SK-N-SH (cell line): ENCODE data around the gene CRYAA. TPM values are rescaled to one million over a fixed set of nuclear protein-coding genes. Genes with fewer than 3 reads are reported as not detected.

Source experiments
- CTCF ChIA-PET: fragments of 300-600, 350-600 bp; formaldehyde crosslinking; extraction: SDS; loops from one replicate; lab custom pipeline; 2021; lab: Yijun Ruan, JAX
- POLR2A ChIA-PET: fragments of 350-600 bp; sonication (Branson Sonifier 250); formaldehyde crosslinking; extraction: SDS; loops from one replicate; lab custom pipeline; 2020; ENCODE audit warnings: antibody characterized with exemption, inconsistent platforms; lab: Yijun Ruan, JAX
- DNase-seq: peaks from one replicate; pipeline ENCODE4 v3.0.0; 2012
- H2AFZ ChIP-seq: fragments of 200-600 bp; sonication (generic); 2 replicates; pipeline ENCODE4 v1.8.1; 2016; ENCODE audit warnings: antibody characterized with exemption, mild to moderate bottlenecking, low read depth
- H3F3A ChIP-seq: fragments of 200-600 bp; sonication (generic); replicated peaks from 2 replicates; pipeline ENCODE3; 2016; ENCODE audit warnings: antibody characterized with exemption, mild to moderate bottlenecking; ENCODE audit not compliant: insufficient read depth
- H3K27ac ChIP-seq, 2 experiments: fragments of 200-500 bp in 1 of 2; fragments of 200-600 bp in 1 of 2; sonication (Bioruptor generic) in 1 of 2; sonication (generic), shearing (Covaris generic) in 1 of 2; 2 replicates each; pipeline versions ENCODE4 v1.5.1 to v1.6.1; 2014 to 2016; ENCODE audit warnings: low read depth in 2 of 2, inconsistent platforms in 1 of 2, low read length in 1 of 2, mild to moderate bottlenecking in 1 of 2, mixed read lengths in 1 of 2
- H3K27me3 ChIP-seq: fragments of 200-600 bp; sonication (generic), shearing (Covaris generic); 2 replicates; pipeline ENCODE4 v1.6.1; 2016; ENCODE audit warnings: mixed run types; ENCODE audit not compliant: insufficient read depth
- H3K36me3 ChIP-seq, 2 experiments: fragments of 200-500 bp in 1 of 2; fragments of 200-600 bp in 1 of 2; sonication (Bioruptor generic) in 1 of 2; sonication (generic) in 1 of 2; replicated peaks in 1 of 2; 2 replicates each; pipeline versions ENCODE3 to v1.5.1; 2014 to 2016; ENCODE audit warnings: low read length in 1 of 2, mild to moderate bottlenecking in 1 of 2; ENCODE audit not compliant: insufficient read depth in 2 of 2, control insufficient read depth in 1 of 2
- H3K4me1 ChIP-seq, 2 experiments: fragments of 200-500 bp in 1 of 2; fragments of 200-600 bp in 1 of 2; sonication (Bioruptor generic) in 1 of 2; sonication (generic), shearing (Covaris generic) in 1 of 2; 2 replicates each; pipeline versions ENCODE4 v1.5.1 to v1.6.1; 2014 to 2016; ENCODE audit warnings: low read depth in 1 of 2, low read length in 1 of 2, mixed run types in 1 of 2; ENCODE audit not compliant: insufficient read depth in 2 of 2, control insufficient read depth in 1 of 2
- H3K4me2 ChIP-seq: fragments of 200-600 bp; sonication (generic), shearing (Covaris generic); 2 replicates; pipeline ENCODE4 v1.6.1; 2017; ENCODE audit warnings: mixed run types
- H3K4me3 ChIP-seq, 2 experiments: fragments of 200-500 bp in 1 of 2; fragments of 200-600 bp in 1 of 2; sonication (Bioruptor generic) in 1 of 2; sonication (generic), shearing (Covaris generic) in 1 of 2; 2 replicates each; pipeline versions ENCODE4 v1.5.1 to v1.8.1; 2014 to 2016; ENCODE audit warnings: low read depth in 2 of 2, inconsistent platforms in 1 of 2, low read length in 1 of 2, mild to moderate bottlenecking in 1 of 2, mixed read lengths in 1 of 2, moderate library complexity in 1 of 2
- H3K79me2 ChIP-seq: fragments of 200-600 bp; sonication (generic); 2 replicates; pipeline ENCODE4 v1.8.1; 2017; ENCODE audit warnings: mild to moderate bottlenecking; ENCODE audit not compliant: insufficient read depth
- H3K9ac ChIP-seq: fragments of 200-600 bp; sonication (generic); 2 replicates; pipeline ENCODE4 v1.6.1; 2017; ENCODE audit warnings: mixed run types
- H3K9me2 ChIP-seq: fragments of 200-600 bp; sonication (generic); 2 replicates; pipeline ENCODE4 v1.6.1; 2017; ENCODE audit warnings: mixed run types
- H3K9me3 ChIP-seq: fragments of 200-600 bp; sonication (generic); 2 replicates; pipeline ENCODE4 v1.6.1; 2017; ENCODE audit warnings: mixed run types, mild to moderate bottlenecking, moderate library complexity
- H4K20me1 ChIP-seq: fragments of 200-600 bp; sonication (generic); 2 replicates; pipeline ENCODE4 v1.6.1; 2017; ENCODE audit warnings: mild to moderate bottlenecking, mixed run types; ENCODE audit not compliant: insufficient read depth
- EP300 ChIP-seq, 2 experiments: IDR thresholded peaks; 2 replicates each; pipeline versions ENCODE4 v1.4.0 to v1.6.1; 2012; ENCODE audit warnings: borderline replicate concordance in 1 of 2, low read depth in 1 of 2, low read length in 1 of 2
- EZH2phosphoT487 ChIP-seq: fragments of 200-600 bp; sonication (generic); IDR thresholded peaks from 2 replicates; pipeline ENCODE4 v1.6.1; 2017; ENCODE audit warnings: low read depth, mixed run types, mild to moderate bottlenecking, antibody characterized with exemption, moderate library complexity, borderline replicate concordance
- FOSL2 ChIP-seq: IDR thresholded peaks from 2 replicates; pipeline ENCODE4 v1.4.0; 2012; ENCODE audit warnings: low read depth, mild to moderate bottlenecking, moderate library complexity, borderline replicate concordance
- FOXM1 ChIP-seq: IDR thresholded peaks from 2 replicates; pipeline ENCODE4 v1.4.0; 2012; ENCODE audit warnings: low read depth, mild to moderate bottlenecking
- GABPA ChIP-seq: IDR thresholded peaks from 2 replicates; pipeline ENCODE4 v1.4.0; 2012; ENCODE audit warnings: low read depth, mild to moderate bottlenecking
- JUND ChIP-seq: IDR thresholded peaks from 2 replicates; pipeline ENCODE4 v1.4.0; 2012
- NFIC ChIP-seq: IDR thresholded peaks from 2 replicates; pipeline ENCODE4 v1.4.0; 2012; ENCODE audit warnings: borderline replicate concordance
- PBX3 ChIP-seq: IDR thresholded peaks from 2 replicates; pipeline ENCODE4; 2012
- RAD21 ChIP-seq: IDR thresholded peaks from 2 replicates; pipeline ENCODE4 v1.6.1; 2012; ENCODE audit warnings: mild to moderate bottlenecking, low read length
- REST ChIP-seq: IDR thresholded peaks from 2 replicates; pipeline ENCODE4 v1.6.1; 2012; ENCODE audit warnings: mild to moderate bottlenecking, low read depth, low read length, moderate library complexity
- RFX5 ChIP-seq: IDR thresholded peaks from 2 replicates; pipeline ENCODE4 v1.6.1; 2012; ENCODE audit warnings: mild to moderate bottlenecking, improper control_type of control experiment, low read length
- SMC3 ChIP-seq: IDR thresholded peaks from 2 replicates; pipeline ENCODE4 v1.6.1; 2012; ENCODE audit warnings: low read depth, low read length, improper control_type of control experiment
- TCF12 ChIP-seq: IDR thresholded peaks from 2 replicates; pipeline ENCODE4 v1.4.0; 2012
- USF1 ChIP-seq: IDR thresholded peaks from 2 replicates; pipeline ENCODE4 v1.4.0; 2012; ENCODE audit warnings: low read depth, borderline replicate concordance
- WGBS: methylation state at CpG from one replicate; pipeline ENCODE4 v1.1.6; 2017; ENCODE audit warnings: low lambda C conversion rate; 5-methylcytosine and 5-hydroxymethylcytosine counted together
- polyA plus RNA-seq, 3 experiments: library from polyadenylated mRNA; depleted of rRNA; stranded (reverse); fragments of >200 nt; gene quantifications; 2 replicates each; pipeline ENCODE4 v1.2.3, GENCODE V29; 2012

Gene CRYAA
- polyA plus RNA-seq, 1 of the 3 experiments (the other 2 are of a cell fraction) = not detected

- Histone ChIP-seq H3K79me2 (no peaks in the 10 kb centered on the region), H3K27me3 (no peaks in the 10 kb centered on the region; the same call in 1 of the 2 replicates), H3K9me2 (no peaks in the 10 kb centered on the region), H2AFZ (no peak overlapping the region), H3K9ac (no peak overlapping the region), H3K9me3 (no peaks in the 10 kb centered on the region), H3F3A (no peaks in the 10 kb centered on the region), H3K27ac (no peak overlapping the region), H4K20me1 (no peaks in the 10 kb centered on the region), H3K4me1 (peaks cover 0 to 2% of the 10 kb centered on the region in 2 experiments; a peak in 1 of 4 replicates), H3K36me3 (no peaks in the 10 kb centered on the region), H3K4me3 (no peak overlapping the region), H3K4me2 (no peak overlapping the region)
- WGBS = 52% methylated on average over 6 of the region's 6 CpGs
- ChIA-PET POLR2A (no interaction called here), CTCF (interaction anchor here (1.7 kb wide), 1 partner anchor 438 kb away, joined by 9 read pairs; no protein-coding TSS in a partner anchor)
- DNase-seq = no peak
- TF ChIP-seq FOSL2 = no peak
- no peak for TF ChIP-seq JUND
- TF ChIP-seq USF1 = no peak
- no peak for TF ChIP-seq NFIC
- TF ChIP-seq RFX5 = no peak
- no peak for TF ChIP-seq PBX3
These were observed 39.1 kb downstream of the CRYAA start for GRCh38 chr21:43207868-43208267.

- 84% methylated on average over 28 of the region's 29 CpGs for WGBS
These were observed 39.9 kb downstream of the CRYAA start for GRCh38 chr21:43208561-43209332.

More at GRCh38 chr21:43208561-43209332, 39.9 kb downstream of the CRYAA start:
- H3K4me1 ChIP-seq = peaks cover 0 to 2% of the 10 kb centered on the region in 2 experiments; a peak in 1 of 4 replicates
- ChIA-PET CTCF (interaction anchor here (1.0 to 1.1 kb wide), 2 partner anchors 19 to 435 kb away, joined by 3 read pairs; no protein-coding TSS in a partner anchor), POLR2A (no interaction called here)
- TF ChIP-seq GABPA = no peak
- no peak for TF ChIP-seq FOSL2
- TF ChIP-seq PBX3 = no peak
- no peak for TF ChIP-seq EP300 (IDR thresholded peaks at IDR 0.05; ENCODE audit: borderline replicate concordance in 1 of 2, low read depth in 1 of 2, low read length in 1 of 2)
- no peak for TF ChIP-seq TCF12
- TF ChIP-seq RAD21 = no peak
- no peak for TF ChIP-seq JUND
- no peak for TF ChIP-seq SMC3
- no peak for TF ChIP-seq USF1
- no peak for TF ChIP-seq FOXM1
- no peak for TF ChIP-seq EZH2phosphoT487
- no peak for TF ChIP-seq REST
- H3K79me2 ChIP-seq = no peaks in the 10 kb centered on the region
- H3K27ac ChIP-seq = no peak overlapping the region
- H3K9ac ChIP-seq = no peak overlapping the region
- H3K9me3 ChIP-seq = no peaks in the 10 kb centered on the region
- H3K4me2 ChIP-seq = no peak overlapping the region
- DNase-seq = no peak
- H4K20me1 ChIP-seq = no peaks in the 10 kb centered on the region
- no peaks in the 10 kb centered on the region for H3K36me3 ChIP-seq
- no peaks in the 10 kb centered on the region; the same call in 1 of the 2 replicates for H3K27me3 ChIP-seq
- no peaks in the 10 kb centered on the region for H3K9me2 ChIP-seq
- no peak overlapping the region for H2AFZ ChIP-seq
- no peaks in the 10 kb centered on the region for H3F3A ChIP-seq
- H3K4me3 ChIP-seq = no peak overlapping the region
